Activated T-helper 2 cell treated with anti-CD3 and anti-CD28 coated beads, Interferon-gamma antibody, Interleukin-2, Interleukin-4, amounts not matched to agents 10 μg/mL and 5 μg/mL and 100 μg/mL, durations not matched to agents 14 hours and 24 hours and 36 hours (primary cell): ENCODE results near the gene BTBD1. TPM values are rescaled to one million over a fixed set of nuclear protein-coding genes. Genes with fewer than 3 reads are reported as not detected.

Source experiments
- DNase-seq: peaks from one replicate; pipeline ENCODE4 v3.0.0; 2021; ENCODE audit warnings: low spot score
- H3K27ac Mint-ChIP-seq: one replicate; pipeline ENCODE4 v1.8.0; 2021; ENCODE audit warnings: mixed read lengths
- H3K27me3 Mint-ChIP-seq: one replicate; pipeline ENCODE4 v1.8.0; 2021; ENCODE audit warnings: low read depth, mixed read lengths
- H3K36me3 Mint-ChIP-seq: one replicate; pipeline ENCODE4 v1.8.0; 2021; ENCODE audit warnings: low read depth, mixed read lengths
- H3K4me1 Mint-ChIP-seq: one replicate; pipeline ENCODE4 v1.8.0; 2021; ENCODE audit warnings: low read depth, mixed read lengths
- H3K4me3 Mint-ChIP-seq: one replicate; pipeline ENCODE4 v1.8.0; 2021; ENCODE audit warnings: low read depth, mild to moderate bottlenecking, moderate library complexity, mixed read lengths
- H3K9me3 Mint-ChIP-seq: one replicate; pipeline ENCODE4 v1.8.0; 2021; ENCODE audit warnings: mixed read lengths
- intact Hi-C: fragments of 100-400 bp; cut with micrococcal nuclease; formaldehyde crosslinking; loops from one replicate; pipeline ENCODE4 v1.15.1; 2023
- total RNA-seq: library from RNA; stranded (reverse); gene quantifications from 2 replicates; pipeline ENCODE4 v1.2.3, GENCODE V29; 2022

Gene BTBD1
- total RNA-seq, 1 donor from 2014 or later, result 59.5 TPM

DNA sequence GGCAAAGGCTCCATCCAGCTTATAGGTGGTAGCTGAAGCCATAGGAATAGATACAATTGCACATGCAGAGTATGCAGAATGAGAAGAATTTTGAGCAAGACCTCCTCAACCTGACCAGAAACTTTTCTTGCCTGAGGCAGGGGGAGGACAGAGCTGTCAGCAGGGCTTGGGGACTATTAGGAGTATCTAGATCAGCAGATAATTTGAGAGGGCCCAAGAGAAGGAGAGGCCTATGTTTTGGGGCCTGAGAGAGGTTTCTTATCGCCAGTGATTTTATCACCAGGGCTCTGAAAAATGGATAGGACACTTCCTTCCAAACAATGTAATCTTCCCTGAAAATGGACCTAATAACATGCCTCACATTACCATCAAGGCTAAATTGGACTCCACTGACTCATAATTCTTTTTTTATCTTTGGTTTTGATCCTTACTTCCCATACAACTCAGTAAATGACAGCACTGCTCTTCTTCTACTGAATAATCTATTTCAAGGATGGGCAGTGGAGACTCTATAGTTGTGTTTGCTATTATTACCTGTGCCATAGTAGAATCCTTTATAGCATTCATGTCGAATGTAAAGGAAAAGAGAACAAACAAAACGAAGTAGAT, 96.9 kb downstream of the BTBD1 start:
- Mint-ChIP-seq H3K9me3 (no peaks in the 10 kb centered on the region), H3K27ac (no peak overlapping the region), H3K4me1 (peaks cover 36% of the 10 kb centered on the region), H3K4me3 (no peak overlapping the region), H3K36me3 (no peaks in the 10 kb centered on the region), H3K27me3 (peaks cover 16% of the 10 kb centered on the region)
- DNase-seq, result no peak
- intact Hi-C loops, result no loop called here

GRCh38 chr15:82969353-82969752, 97.7 kb downstream of the BTBD1 start:
- Mint-ChIP-seq H3K27me3 (peaks cover 14% of the 10 kb centered on the region), H3K36me3 (no peaks in the 10 kb centered on the region), H3K4me3 (no peak overlapping the region), H3K27ac (no peak overlapping the region), H3K4me1 (peaks cover 36% of the 10 kb centered on the region), H3K9me3 (no peaks in the 10 kb centered on the region)
- intact Hi-C loops, result loop anchor here (5.0 kb wide), 2 partner anchors 137 to 157 kb away; no protein-coding TSS in a partner anchor
- DNase-seq, result no peak

GRCh38 chr15:82968066-82968465, 99.0 kb downstream of the BTBD1 start:
- Mint-ChIP-seq H3K4me1 (peaks cover 35% of the 10 kb centered on the region), H3K27me3 (peaks cover 14% of the 10 kb centered on the region), H3K27ac (no peak overlapping the region), H3K9me3 (no peaks in the 10 kb centered on the region), H3K4me3 (no peak overlapping the region), H3K36me3 (no peaks in the 10 kb centered on the region)
- intact Hi-C loops, result loop anchor here (5.0 kb wide), 2 partner anchors 136 to 156 kb away; no protein-coding TSS in a partner anchor
- DNase-seq, result no peak

GRCh38 chr15:82966671-82967071, 100.4 kb downstream of the BTBD1 start:
- no peak overlapping the region for H3K27ac Mint-ChIP-seq
- peaks cover 30% of the 10 kb centered on the region for H3K4me1 Mint-ChIP-seq
- H3K4me3 Mint-ChIP-seq, result no peak overlapping the region
- no peaks in the 10 kb centered on the region for H3K36me3 Mint-ChIP-seq
- no peaks in the 10 kb centered on the region for H3K9me3 Mint-ChIP-seq
- H3K27me3 Mint-ChIP-seq, result peaks cover 10% of the 10 kb centered on the region
- peak; percentile 20 for DNase-seq
- intact Hi-C loops, result loop anchor here (1.0 to 5.0 kb wide), 4 partner anchors 16 to 233 kb away; no protein-coding TSS in a partner anchor

Other genes with a start within 250 kb of the BTBD1 start
- 66.1 and 73.3 TPM in 2 replicates for gene HOMER2, start 114.5 kb downstream of the BTBD1 start, total RNA-seq
- gene RAMAC, start 81.0 kb downstream of the BTBD1 start, total RNA-seq, result 21.2 and 22.7 TPM in 2 replicates
- 22.1 and 24.4 TPM in 2 replicates for gene C15orf40, start 55.6 kb downstream of the BTBD1 start, total RNA-seq
- 1.7 and 3.3 TPM in 2 replicates for gene TM6SF1, start 40.4 kb upstream of the BTBD1 start, total RNA-seq
- 19.1 TPM in 2 replicates for gene HDGFL3, start 140.6 kb upstream of the BTBD1 start, total RNA-seq
- gene BNC1, start 217.4 kb upstream of the BTBD1 start, total RNA-seq, result not detected in 2 replicates